GM10266 (cell line): ENCODE results near the gene RFX1.

Experiments used
- DNase-seq: peaks from one replicate; pipeline ENCODE4 v3.0.0; 2012; ENCODE audit errors: extremely low spot score
- CTCF ChIP-seq: IDR thresholded peaks from 2 replicates; pipeline ENCODE4 v1.5.1; 2012; ENCODE audit warnings: mild to moderate bottlenecking, low read depth; ENCODE audit not compliant: control insufficient read depth, insufficient read depth; ENCODE audit errors: missing control alignments

RFX1 gene

GRCh38 chr19:13932911-13933393 lies 73.2 kb downstream of the RFX1 start:
- no peak for DNase-seq
- no peak for TF ChIP-seq CTCF

GRCh38 chr19:13932149-13932637 lies 73.9 kb downstream of the RFX1 start:
- no peak for TF ChIP-seq CTCF

GRCh38 chr19:13931391-13932148 lies 74.5 kb downstream of the RFX1 start:
- TF ChIP-seq CTCF: no peak
- DNase-seq: no peak

More at GRCh38 chr19:13932149-13932637, 73.9 kb downstream of the RFX1 start:
- DNase-seq: no peak

GRCh38 chr19:13930402-13930801 lies 75.7 kb downstream of the RFX1 start:
- TF ChIP-seq CTCF: no peak
- DNase-seq: no peak

- DNase-seq: no peak
- TF ChIP-seq CTCF: no peak
Measured at GRCh38 chr19:13929956-13930355, 76.2 kb downstream of the RFX1 start.

- DNase-seq: no peak
Measured at GRCh38 chr19:13929340-13929739, 76.8 kb downstream of the RFX1 start.

More at GRCh38 chr19:13929340-13929739, 76.8 kb downstream of the RFX1 start:
- no peak for TF ChIP-seq CTCF
